Esophagus (tissue), 2 donors: ENCODE data around the gene MSI1. TPM values are rescaled to one million over a fixed set of nuclear protein-coding genes. Genes with fewer than 3 reads are reported as not detected.

Experiments
- H3K27ac ChIP-seq, 2 donors: one replicate each; pipeline ENCODE4 v1.5.1; 2013; ENCODE audit warnings: low read depth in 2 of 2, mild to moderate bottlenecking in 2 of 2, inconsistent platforms in 1 of 2, low read length in 1 of 2, moderate library complexity in 1 of 2
- H3K27me3 ChIP-seq, 2 donors: one replicate each; pipeline ENCODE4 v1.6.1; 2013; ENCODE audit warnings: low read length in 2 of 2, control low read depth in 1 of 2, mild to moderate bottlenecking in 1 of 2; ENCODE audit not compliant: insufficient read depth in 2 of 2, control insufficient read depth in 1 of 2
- H3K36me3 ChIP-seq, 2 donors: one replicate each; pipeline ENCODE4 v1.6.1; 2013; ENCODE audit warnings: low read length in 1 of 2; ENCODE audit not compliant: control insufficient read depth in 2 of 2, insufficient read depth in 2 of 2
- H3K4me1 ChIP-seq, 2 donors: one replicate each; pipeline ENCODE4 v1.6.1; 2013; ENCODE audit warnings: low read length in 1 of 2; ENCODE audit not compliant: control insufficient read depth in 2 of 2, insufficient read depth in 2 of 2
- H3K4me3 ChIP-seq, 2 donors: one replicate each; pipeline ENCODE4 v1.5.1; 2013; ENCODE audit warnings: low read length in 2 of 2, mild to moderate bottlenecking in 2 of 2, low read depth in 1 of 2, moderate library complexity in 1 of 2
- H3K9me3 ChIP-seq, 2 donors: one replicate each; pipeline ENCODE4 v1.6.1; 2013; ENCODE audit warnings: mild to moderate bottlenecking in 2 of 2, low read depth in 1 of 2, low read length in 1 of 2, moderate library complexity in 1 of 2; ENCODE audit not compliant: control insufficient read depth in 2 of 2, insufficient read depth in 1 of 2
- WGBS, 2 donors: extraction: QIAGEN DNeasy Blood & Tissue Kit; methylation state at CpG; one replicate each; pipeline ENCODE4 v1.1.7; 2013; 5-methylcytosine and 5-hydroxymethylcytosine counted together
- polyA plus RNA-seq, 2 donors: library from polyadenylated mRNA; stranded (reverse); fragments of 200-250 nt; gene quantifications; one replicate each; pipeline ENCODE4 v1.2.3, GENCODE V29; 2013
- donor health status: healthy with polysubstance abuse.
- donor health status: Bipolar disorder and iron deficiency.

Gene MSI1
- polyA plus RNA-seq, 2 donors: 0.15 to 0.16 TPM

DNA sequence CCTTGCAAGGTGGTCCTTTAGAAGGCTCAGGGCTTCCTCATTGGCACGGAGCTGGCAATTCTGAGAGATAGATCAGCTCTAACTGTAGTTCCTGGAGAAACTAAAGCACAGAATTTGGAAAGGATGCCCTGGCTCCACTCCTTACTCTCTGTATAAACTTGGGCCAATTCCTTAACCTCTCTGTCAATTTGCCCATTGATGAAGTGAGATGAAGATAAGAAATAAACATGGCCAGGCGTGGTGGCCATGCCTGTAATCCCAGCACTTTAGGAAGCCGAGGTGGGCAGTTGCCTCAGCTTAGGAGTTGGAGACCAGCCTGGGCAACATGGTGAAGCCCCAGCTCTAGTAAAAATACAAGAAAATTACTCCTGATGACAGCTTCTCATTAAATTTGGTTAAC, 34.9 kb upstream of the MSI1 start:
- Histone ChIP-seq H3K27me3 (no peaks in the 10 kb centered on the region), H3K4me1 (no peaks in the 10 kb centered on the region), H3K36me3 (no peaks in the 10 kb centered on the region), H3K4me3 (no peak overlapping the region), H3K9me3 (no peaks in the 10 kb centered on the region), H3K27ac (no peak overlapping the region)
- 72% methylated on average over 3 of the region's 3 CpGs for WGBS, 2 donors

DNA sequence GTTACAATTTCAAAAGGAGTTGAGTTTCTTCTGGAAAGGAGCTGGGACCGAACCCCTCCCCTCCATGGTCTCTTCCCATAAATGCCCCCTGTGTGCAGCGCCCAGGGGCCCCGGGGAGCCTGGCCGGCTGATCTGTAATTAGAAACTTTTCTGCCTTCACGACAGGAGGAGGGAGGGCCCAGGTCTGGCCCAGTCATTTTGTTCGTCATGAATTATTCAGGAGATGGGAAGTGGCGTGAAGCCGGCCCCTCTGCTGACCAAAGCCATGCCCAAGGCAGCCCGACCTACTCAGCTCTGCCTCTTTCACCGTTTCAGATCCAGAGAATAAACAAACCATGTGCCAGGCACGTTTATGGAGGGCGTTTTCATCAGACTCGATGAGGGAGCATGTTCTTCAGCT, 33.3 kb upstream of the MSI1 start:
- Histone ChIP-seq H3K36me3 (no peaks in the 10 kb centered on the region), H3K27ac (no peak overlapping the region), H3K27me3 (no peaks in the 10 kb centered on the region), H3K4me1 (no peaks in the 10 kb centered on the region), H3K4me3 (no peak overlapping the region), H3K9me3 (no peaks in the 10 kb centered on the region)
- 43 to 45% methylated on average over 13 of the region's 13 CpGs for WGBS, 2 donors

DNA sequence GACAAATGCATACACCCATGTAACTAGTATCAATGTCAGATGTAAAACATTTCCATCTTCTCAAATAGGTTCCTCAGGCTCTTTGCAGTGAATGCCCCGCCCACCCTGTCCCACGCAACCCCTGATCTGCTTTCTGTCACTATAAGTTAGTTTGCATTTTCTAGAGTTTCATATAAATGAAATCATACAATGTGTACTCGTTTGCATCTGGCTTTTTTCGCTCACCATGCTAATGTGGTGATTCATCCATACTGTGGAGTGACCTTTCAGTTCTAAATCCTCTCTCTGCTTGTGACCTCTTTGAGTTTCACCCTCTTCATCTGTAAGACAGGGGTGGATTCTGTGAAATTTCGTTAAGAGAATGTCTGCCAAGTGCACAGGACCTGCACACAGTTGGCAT, 30.6 kb upstream of the MSI1 start:
- H3K27ac ChIP-seq: no peak overlapping the region
- H3K36me3 ChIP-seq: no peaks in the 10 kb centered on the region
- no peaks in the 10 kb centered on the region for H3K4me1 ChIP-seq
- 69 to 78% methylated on average over 5 of the region's 5 CpGs for WGBS, 2 donors
- no peaks in the 10 kb centered on the region for H3K9me3 ChIP-seq
- H3K27me3 ChIP-seq: no peaks in the 10 kb centered on the region
- H3K4me3 ChIP-seq: no peak overlapping the region

DNA sequence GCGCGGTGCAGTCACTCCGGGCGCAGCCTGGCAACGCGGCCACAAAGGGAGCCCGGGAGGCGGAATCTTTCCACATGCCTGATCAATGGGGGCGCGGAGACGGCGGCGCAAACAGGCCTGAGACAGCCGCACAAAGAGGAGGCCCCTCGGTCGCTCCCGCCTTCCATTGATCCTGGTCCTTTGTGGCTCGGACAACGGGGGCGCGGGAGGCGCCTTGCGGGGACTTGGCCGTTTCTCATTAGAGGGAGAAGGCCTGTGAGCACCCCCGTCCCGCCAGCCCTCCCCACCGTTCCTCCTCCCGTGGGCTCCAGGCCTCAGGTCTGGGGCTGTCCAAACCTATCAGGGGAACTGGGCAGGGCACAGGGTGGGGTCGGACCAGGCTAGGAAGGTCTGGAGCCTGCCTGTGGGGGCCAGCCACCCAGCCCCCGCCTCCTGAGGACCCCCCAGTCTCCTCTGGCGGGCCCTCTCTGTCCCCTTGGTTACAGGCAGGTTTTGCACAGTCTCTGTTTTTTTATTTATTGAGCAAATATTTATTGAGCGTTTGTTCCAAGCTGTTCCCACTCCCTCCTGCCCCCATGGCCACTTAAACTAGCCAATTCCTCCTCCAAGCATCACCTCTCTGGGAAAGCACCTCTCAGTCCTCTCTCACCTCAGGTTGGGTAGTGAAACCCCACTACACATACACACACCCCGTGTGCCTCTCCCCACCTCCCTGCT, 29.0 kb upstream of the MSI1 start:
- Histone ChIP-seq H3K4me3 (no peak overlapping the region), H3K4me1 (peaks cover 0 to 3% of the 10 kb centered on the region in 2 donors), H3K9me3 (no peaks in the 10 kb centered on the region), H3K27me3 (no peaks in the 10 kb centered on the region), H3K36me3 (no peaks in the 10 kb centered on the region), H3K27ac (no peak overlapping the region)
- WGBS, 2 donors: 48 to 56% methylated on average over 28 to 33 of the region's 33 CpGs

DNA sequence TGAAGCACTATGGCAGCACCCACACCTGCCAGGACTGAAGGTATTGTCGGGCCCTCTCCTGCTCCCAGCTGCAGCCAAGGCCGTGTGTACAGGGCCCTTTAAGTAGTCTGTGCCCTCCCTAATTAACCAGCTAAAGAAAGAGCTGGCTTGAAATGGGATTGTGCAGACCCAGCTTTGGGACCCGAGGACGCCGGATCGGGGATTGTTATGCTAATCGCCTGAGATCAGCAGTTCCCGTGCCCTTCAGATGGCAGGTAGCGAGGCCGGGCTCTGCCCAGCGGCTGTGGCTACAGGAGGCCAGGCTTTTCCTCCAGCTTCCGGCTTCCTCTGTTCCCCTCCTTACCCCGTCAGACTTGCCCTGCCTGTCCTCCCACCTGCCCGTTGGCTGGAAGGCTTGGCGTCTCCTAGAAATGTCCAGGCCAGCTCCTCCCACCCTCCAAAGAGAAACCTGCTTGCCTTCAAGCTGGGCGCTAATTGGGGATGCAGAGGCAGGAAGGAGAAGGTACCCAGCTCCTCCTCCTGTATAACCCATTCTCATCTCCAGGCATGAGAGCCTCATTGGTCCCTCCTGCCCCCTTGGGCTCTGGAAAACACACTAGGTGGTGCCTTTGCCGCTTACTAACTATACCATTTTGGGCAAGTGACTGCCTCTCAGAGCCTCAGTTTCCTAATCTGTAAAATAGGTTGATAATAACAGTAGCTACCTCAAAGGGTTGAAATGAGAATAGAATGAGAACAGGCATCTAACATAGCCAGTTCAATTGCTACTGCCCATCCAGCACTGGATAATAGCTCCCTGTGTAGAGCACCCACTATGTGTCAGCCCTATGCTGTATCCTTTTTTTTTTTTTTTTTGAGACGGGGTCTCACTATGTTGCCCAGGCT, 25.8 kb upstream of the MSI1 start:
- peak overlapping the region; percentile 34 to 58 for H3K27ac ChIP-seq

DNA sequence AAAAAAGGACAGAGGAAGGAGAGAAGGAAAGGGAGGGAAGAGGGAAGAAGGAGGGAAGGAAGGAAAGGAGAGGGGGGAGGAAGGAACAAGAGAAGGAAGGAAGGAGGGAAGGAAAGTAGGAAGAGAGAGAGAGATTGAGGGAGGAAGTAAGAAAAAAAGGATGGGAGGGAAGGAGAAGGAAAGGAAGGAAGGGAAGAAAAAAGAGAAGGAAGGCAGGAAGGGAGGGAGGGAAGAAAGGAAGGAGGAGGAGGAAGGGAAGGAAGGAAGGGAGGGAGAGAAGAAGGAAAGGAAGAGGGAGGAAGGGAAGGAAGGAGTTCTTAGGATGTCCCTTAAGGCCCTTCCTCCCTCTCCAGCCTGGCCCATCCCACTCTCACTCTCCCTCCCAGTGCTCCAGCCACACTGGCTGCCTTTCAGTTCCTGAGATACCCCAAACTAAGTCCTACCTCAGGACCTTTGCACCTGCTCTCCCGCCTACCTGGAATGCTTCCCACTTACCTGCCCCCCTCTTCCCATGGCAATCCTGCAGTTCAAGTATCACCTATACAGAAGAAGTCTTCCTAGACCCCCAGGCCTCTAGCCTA, 21.7 kb upstream of the MSI1 start:
- peaks cover 0 to 3% of the 10 kb centered on the region in 2 donors for H3K9me3 ChIP-seq
- H3K36me3 ChIP-seq: no peaks in the 10 kb centered on the region
- 77 to 93% methylated on average over 1 of the region's 1 CpG for WGBS, 2 donors
- H3K27me3 ChIP-seq: no peaks in the 10 kb centered on the region
- H3K4me3 ChIP-seq: no peak overlapping the region
- peaks cover 4 to 5% of the 10 kb centered on the region in 2 donors for H3K4me1 ChIP-seq
- no peak overlapping the region for H3K27ac ChIP-seq

More for the DNA sequence above, 25.8 kb upstream of the MSI1 start:
- WGBS, 2 donors: 20 to 26% methylated on average over 12 to 18 of the region's 18 CpGs
- Histone ChIP-seq H3K36me3 (no peaks in the 10 kb centered on the region), H3K4me3 (peak overlapping the region in 1 of 2 donors; percentile 31), H3K27me3 (no peaks in the 10 kb centered on the region), H3K4me1 (peaks cover 0 to 5% of the 10 kb centered on the region in 2 donors), H3K9me3 (no peaks in the 10 kb centered on the region)

DNA sequence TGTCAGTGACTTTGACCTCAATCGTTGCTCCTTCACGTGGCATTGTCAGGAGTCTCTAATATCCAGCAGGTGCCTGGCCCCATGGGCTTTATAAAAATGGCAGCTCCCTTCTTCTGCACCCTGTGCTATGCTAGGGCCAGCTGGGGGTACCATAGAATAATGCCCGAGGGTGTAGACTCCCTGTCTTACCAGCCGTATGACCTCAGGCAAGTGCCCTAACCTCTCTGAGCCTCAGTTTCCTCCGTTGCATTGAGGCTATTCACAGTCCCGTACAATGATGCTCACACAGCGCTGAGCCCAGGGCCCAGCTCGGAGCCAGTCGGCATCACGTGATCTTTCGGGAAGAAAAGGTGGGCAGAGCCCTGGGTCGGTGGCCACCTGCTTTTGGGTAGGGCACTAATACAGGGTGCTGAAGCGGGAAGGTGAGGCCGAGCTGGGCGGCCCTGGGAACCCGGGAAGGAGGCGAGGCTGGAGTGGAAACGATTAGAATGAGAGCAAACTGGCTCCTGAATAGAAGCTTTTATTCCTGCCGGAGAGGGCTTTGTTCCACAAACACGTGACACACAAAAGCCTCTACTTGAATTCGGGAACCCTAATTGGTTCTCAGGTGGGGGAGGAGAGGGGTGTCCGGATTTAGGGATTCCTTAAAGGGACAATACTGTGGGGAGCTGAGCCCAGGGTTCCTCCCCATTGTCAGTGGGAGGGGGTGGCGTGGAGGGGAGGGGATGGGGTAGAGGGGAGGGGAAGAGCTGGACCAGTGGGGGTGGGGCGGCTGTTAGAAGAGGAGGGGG, 19.9 kb upstream of the MSI1 start:
- no peak overlapping the region for H3K4me3 ChIP-seq
- H3K27ac ChIP-seq: no peak overlapping the region
- no peaks in the 10 kb centered on the region for H3K27me3 ChIP-seq
- peaks cover 0 to 3% of the 10 kb centered on the region in 2 donors for H3K9me3 ChIP-seq
- no peaks in the 10 kb centered on the region for H3K36me3 ChIP-seq
- WGBS, 2 donors: 10 to 14% methylated on average over 24 of the region's 24 CpGs
- H3K4me1 ChIP-seq: peaks cover 2 to 4% of the 10 kb centered on the region in 2 donors

DNA sequence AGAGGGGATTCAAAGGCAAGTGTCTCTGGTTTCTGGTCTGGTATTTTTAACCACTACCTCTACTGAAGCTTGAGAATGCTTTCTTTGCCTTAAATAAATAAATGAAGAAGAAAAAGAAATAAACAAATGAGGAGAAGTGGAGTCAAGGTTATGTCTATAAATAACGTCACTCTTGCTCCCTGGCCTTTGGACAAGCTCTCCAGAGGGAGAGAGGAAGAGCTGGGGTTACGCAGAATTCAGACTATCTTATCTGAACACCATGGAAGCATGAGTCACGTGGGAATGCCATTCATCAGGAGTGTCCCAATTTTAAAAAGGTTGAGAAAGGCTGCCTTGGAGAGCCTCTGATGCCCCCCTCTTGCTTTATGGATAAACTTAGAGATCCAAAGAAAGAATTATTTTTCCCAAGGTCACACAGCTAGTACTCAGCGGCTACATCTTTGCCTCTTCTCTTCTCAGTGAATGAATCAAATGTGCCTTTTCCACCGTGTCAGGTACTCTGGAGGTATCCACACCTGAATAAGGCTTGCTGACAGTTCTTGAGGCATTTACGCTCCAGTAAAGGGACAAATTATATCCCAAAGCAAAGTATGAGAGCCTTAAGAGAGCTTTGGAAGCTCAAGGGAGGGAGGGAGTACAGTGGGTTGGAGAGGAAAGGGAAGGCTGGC, 12.9 kb upstream of the MSI1 start:
- no peaks in the 10 kb centered on the region for H3K27me3 ChIP-seq
- no peaks in the 10 kb centered on the region for H3K9me3 ChIP-seq
- WGBS, 2 donors: 45 to 49% methylated on average over 6 of the region's 6 CpGs
- H3K4me1 ChIP-seq: no peaks in the 10 kb centered on the region
- no peak overlapping the region for H3K27ac ChIP-seq
- H3K4me3 ChIP-seq: no peak overlapping the region
- H3K36me3 ChIP-seq: no peaks in the 10 kb centered on the region

DNA sequence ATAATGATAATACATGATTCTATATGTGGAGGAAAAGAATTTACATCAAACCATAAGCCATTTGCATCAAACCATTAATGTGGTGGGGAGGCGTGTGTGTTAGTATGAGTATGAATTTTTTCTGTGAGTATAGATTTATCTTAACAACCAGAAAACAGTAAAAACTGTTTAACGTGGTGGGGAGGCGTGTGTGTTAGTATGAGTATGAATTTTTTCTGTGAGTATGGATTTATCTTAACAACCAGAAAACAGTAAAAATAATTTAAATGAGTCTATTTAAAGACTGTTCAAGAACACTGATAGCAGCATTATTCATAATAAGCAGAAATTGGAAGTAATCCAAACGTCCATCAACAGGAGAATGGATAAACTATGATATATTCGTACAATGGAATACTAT, 9.1 kb upstream of the MSI1 start:
- Histone ChIP-seq H3K9me3 (no peaks in the 10 kb centered on the region), H3K27me3 (no peaks in the 10 kb centered on the region), H3K4me1 (no peaks in the 10 kb centered on the region), H3K27ac (no peak overlapping the region), H3K36me3 (no peaks in the 10 kb centered on the region), H3K4me3 (no peak overlapping the region)
- WGBS, 2 donors: 70 to 75% methylated on average over 5 of the region's 5 CpGs
